ENCODE measurements around the gene TMEM200B.

- no peak for TF ChIP-seq EZH2 (optimal IDR thresholded peaks at IDR 0.05; ENCODE audit: low read depth, low read length)
- no peak for TF ChIP-seq CTCF (IDR thresholded peaks at IDR 0.05; ENCODE audit: low read length)
These were observed 38.9 kb upstream of the TMEM200B start for GRCh38 chr1:29162476-29163138.
